ENCODE measurements around the gene MAGI3.

DNA sequence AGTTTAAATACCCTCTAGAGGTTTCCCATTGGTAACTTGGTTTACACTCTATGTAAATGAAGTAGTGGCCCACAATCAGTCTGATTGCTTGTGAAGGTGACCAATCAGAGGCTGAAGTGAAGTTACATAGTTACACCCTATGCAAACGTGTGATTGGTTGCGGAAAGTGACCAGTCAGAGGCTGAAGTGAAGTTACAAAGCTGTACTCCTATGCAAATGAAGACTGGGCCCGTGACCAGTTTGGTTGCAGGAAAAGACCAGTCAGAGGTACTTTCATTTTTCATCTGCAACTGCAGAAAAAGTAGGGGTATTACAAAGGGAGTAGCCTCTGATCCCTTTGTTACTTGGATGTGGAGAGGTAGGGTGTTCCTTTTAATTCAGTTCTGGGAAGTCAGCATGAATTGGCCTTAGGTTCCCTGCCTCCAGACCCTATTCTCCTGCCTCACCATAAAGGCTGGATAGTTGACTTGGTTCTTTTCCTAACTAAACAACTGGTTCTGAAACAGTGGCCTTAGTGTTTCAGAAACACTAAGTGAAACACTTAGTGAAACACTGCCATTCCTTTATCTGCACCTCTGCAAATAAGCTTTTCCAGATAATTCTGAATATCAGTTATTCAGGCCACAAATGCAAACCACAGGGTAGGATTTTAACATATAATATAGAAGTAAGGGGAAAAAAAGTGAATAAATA is 39.3 kb downstream of the MAGI3 start:
- no peak for TF ChIP-seq EZH2 (IDR thresholded peaks at IDR 0.05; ENCODE audit: low read length, missing control alignments)
- TF ChIP-seq, protein P1, sequence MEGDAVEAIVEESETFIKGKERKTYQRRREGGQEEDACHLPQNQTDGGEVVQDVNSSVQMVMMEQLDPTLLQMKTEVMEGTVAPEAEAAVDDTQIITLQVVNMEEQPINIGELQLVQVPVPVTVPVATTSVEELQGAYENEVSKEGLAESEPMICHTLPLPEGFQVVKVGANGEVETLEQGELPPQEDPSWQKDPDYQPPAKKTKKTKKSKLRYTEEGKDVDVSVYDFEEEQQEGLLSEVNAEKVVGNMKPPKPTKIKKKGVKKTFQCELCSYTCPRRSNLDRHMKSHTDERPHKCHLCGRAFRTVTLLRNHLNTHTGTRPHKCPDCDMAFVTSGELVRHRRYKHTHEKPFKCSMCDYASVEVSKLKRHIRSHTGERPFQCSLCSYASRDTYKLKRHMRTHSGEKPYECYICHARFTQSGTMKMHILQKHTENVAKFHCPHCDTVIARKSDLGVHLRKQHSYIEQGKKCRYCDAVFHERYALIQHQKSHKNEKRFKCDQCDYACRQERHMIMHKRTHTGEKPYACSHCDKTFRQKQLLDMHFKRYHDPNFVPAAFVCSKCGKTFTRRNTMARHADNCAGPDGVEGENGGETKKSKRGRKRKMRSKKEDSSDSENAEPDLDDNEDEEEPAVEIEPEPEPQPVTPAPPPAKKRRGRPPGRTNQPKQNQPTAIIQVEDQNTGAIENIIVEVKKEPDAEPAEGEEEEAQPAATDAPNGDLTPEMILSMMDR (conservative IDR thresholded peaks at IDR 0.05 in 1 of 2, IDR thresholded peaks at IDR 0.05 in 1 of 2; ENCODE audit: low read depth in 1 of 2, low read length in 2 of 2) = no peak
